HEK293 (cell line): ENCODE results near the gene RAB11FIP5.

ENCODE experiments used
- CTCF ChIA-PET: fragments of 350-600 bp; formaldehyde crosslinking; extraction: SDS; loops from one replicate; lab custom pipeline; 2021; ENCODE audit warnings: antibody characterized with exemption; lab: Yijun Ruan, JAX
- POLR2A ChIA-PET: fragments of 300-600 bp; formaldehyde crosslinking; extraction: SDS; loops from one replicate; lab custom pipeline; 2020; ENCODE audit warnings: antibody characterized with exemption, inconsistent platforms; lab: Yijun Ruan, JAX
- H3K27ac ChIP-seq: fragments of 200-500 bp; sonication (Bioruptor generic); 2 replicates; pipeline ENCODE4 v1.5.1; 2014; ENCODE audit warnings: low read depth, low read length, control low read depth, inconsistent platforms; ENCODE audit errors: extremely low read depth
- H3K36me3 ChIP-seq, 2 experiments: fragments of 200-500 bp in 1 of 2; sonication (Bioruptor generic) in 1 of 2; 1 replicate in 1 of 2; 2 replicates in 1 of 2; pipeline ENCODE4 v1.5.1; 2014 to 2017; ENCODE audit warnings: inconsistent platforms in 2 of 2, low read length in 2 of 2; ENCODE audit not compliant: control insufficient read depth in 2 of 2, insufficient read depth in 1 of 2
- H3K4me1 ChIP-seq: fragments of 200-500 bp; sonication (Bioruptor generic); 2 replicates; pipeline ENCODE4 v1.5.1; 2014; ENCODE audit warnings: mild to moderate bottlenecking, low read length, inconsistent platforms; ENCODE audit not compliant: control insufficient read depth, insufficient read depth
- H3K4me3 ChIP-seq: 2 replicates; pipeline ENCODE4 v1.5.1; 2011; ENCODE audit warnings: low read depth, mild to moderate bottlenecking, control low read depth, low read length, moderate library complexity
- H3K9me3 ChIP-seq: fragments of 200-500 bp; sonication (Bioruptor generic); 2 replicates; pipeline ENCODE4 v1.5.1; 2014; ENCODE audit warnings: low read depth, low read length, inconsistent platforms; ENCODE audit not compliant: control insufficient read depth, insufficient read depth
- BCL11A ChIP-seq: fragments of 450-650 bp; formaldehyde crosslinking; IDR thresholded peaks from 2 replicates; pipeline ENCODE4 v1.5.1; 2016; ENCODE audit warnings: low read depth, missing biosample characterization, missing genetic modification characterization
- IKZF3 ChIP-seq: fragments of 450-650 bp; IDR thresholded peaks from 2 replicates; pipeline ENCODE4 v1.5.0; 2018; ENCODE audit warnings: missing biosample characterization, mild to moderate bottlenecking, missing genetic modification characterization, moderate library complexity
- SALL2 ChIP-seq: fragments of 450-650 bp; formaldehyde crosslinking; IDR thresholded peaks from 2 replicates; pipeline ENCODE4 v1.5.0; 2017; ENCODE audit warnings: missing biosample characterization, mild to moderate bottlenecking, missing genetic modification characterization, borderline replicate concordance
- SP7 ChIP-seq: fragments of 450-650 bp; formaldehyde crosslinking; IDR thresholded peaks from 2 replicates; pipeline ENCODE4 v1.5.1; 2016; ENCODE audit warnings: missing biosample characterization, missing genetic modification characterization
- ZBTB1 ChIP-seq: fragments of 450-650 bp; formaldehyde crosslinking; IDR thresholded peaks from 2 replicates; pipeline ENCODE4 v1.5.1; 2016; ENCODE audit warnings: missing biosample characterization, missing genetic modification characterization
- ZBTB21 ChIP-seq: fragments of 450-650 bp; formaldehyde crosslinking; IDR thresholded peaks from 2 replicates; pipeline ENCODE4 v1.5.1; 2017; ENCODE audit warnings: missing biosample characterization, missing genetic modification characterization
- ZBTB48 ChIP-seq: fragments of 450-650 bp; formaldehyde crosslinking; IDR thresholded peaks from 2 replicates; pipeline ENCODE4 v1.5.1; 2016; ENCODE audit warnings: missing biosample characterization, missing genetic modification characterization
- ZNF114 ChIP-seq: fragments of 450-650 bp; formaldehyde crosslinking; IDR thresholded peaks from 2 replicates; pipeline ENCODE4 v1.5.0; 2017; ENCODE audit warnings: missing biosample characterization, missing genetic modification characterization
- ZNF16 ChIP-seq: fragments of 450-650 bp; formaldehyde crosslinking; IDR thresholded peaks from 2 replicates; pipeline ENCODE4 v1.5.1; 2016; ENCODE audit warnings: low read depth, missing biosample characterization, missing genetic modification characterization
- ZNF174 ChIP-seq: fragments of 450-650 bp; formaldehyde crosslinking; IDR thresholded peaks from 2 replicates; pipeline ENCODE4 v1.5.0; 2017; ENCODE audit warnings: missing biosample characterization, mild to moderate bottlenecking, missing genetic modification characterization
- ZNF24 ChIP-seq: fragments of 450-650 bp; formaldehyde crosslinking; IDR thresholded peaks from 2 replicates; pipeline ENCODE4 v1.5.1; 2016; ENCODE audit warnings: missing biosample characterization, missing genetic modification characterization
- ZNF302 ChIP-seq: fragments of 450-650 bp; formaldehyde crosslinking; IDR thresholded peaks from 2 replicates; pipeline ENCODE4 v1.5.1; 2016; ENCODE audit warnings: missing biosample characterization, missing genetic modification characterization, low read depth
- ZNF311 ChIP-seq: fragments of 450-650 bp; formaldehyde crosslinking; IDR thresholded peaks from 2 replicates; pipeline ENCODE4 v1.5.1; 2017; ENCODE audit warnings: missing biosample characterization, missing genetic modification characterization, borderline replicate concordance
- ZNF341 ChIP-seq: fragments of 450-650 bp; formaldehyde crosslinking; IDR thresholded peaks from 2 replicates; pipeline ENCODE4; 2016; ENCODE audit warnings: low read depth, missing biosample characterization, missing genetic modification characterization
- ZNF354C ChIP-seq: fragments of 450-650 bp; formaldehyde crosslinking; IDR thresholded peaks from 2 replicates; pipeline ENCODE4 v1.5.1; 2016; ENCODE audit warnings: missing biosample characterization, missing genetic modification characterization, low read depth, borderline replicate concordance
- ZNF391 ChIP-seq: fragments of 450-650 bp; formaldehyde crosslinking; IDR thresholded peaks from 2 replicates; pipeline ENCODE4 v1.5.1; 2016; ENCODE audit warnings: low read depth, missing biosample characterization, missing genetic modification characterization, borderline replicate concordance
- ZNF596 ChIP-seq: fragments of 450-650 bp; IDR thresholded peaks from 2 replicates; pipeline ENCODE4 v1.5.0; 2018; ENCODE audit warnings: missing biosample characterization, mild to moderate bottlenecking, missing genetic modification characterization, moderate library complexity
- ZNF610 ChIP-seq: fragments of 450-650 bp; formaldehyde crosslinking; IDR thresholded peaks from 2 replicates; pipeline ENCODE4 v1.5.1; 2016; ENCODE audit warnings: missing biosample characterization, missing genetic modification characterization, borderline replicate concordance
- ZNF670 ChIP-seq: fragments of 450-650 bp; formaldehyde crosslinking; IDR thresholded peaks from 2 replicates; pipeline ENCODE4 v1.5.1; 2016; ENCODE audit warnings: missing biosample characterization, missing genetic modification characterization, low read depth
- ZNF843 ChIP-seq: fragments of 450-650 bp; formaldehyde crosslinking; IDR thresholded peaks from 2 replicates; pipeline ENCODE4 v1.5.1; 2016; ENCODE audit warnings: missing biosample characterization, missing genetic modification characterization
- ZSCAN16 ChIP-seq: fragments of 450-650 bp; formaldehyde crosslinking; IDR thresholded peaks from 2 replicates; pipeline ENCODE4 v1.5.1; 2016; ENCODE audit warnings: missing biosample characterization, missing genetic modification characterization
- TF ChIP-seq, protein P1 (sequence below): fragments of 450-650 bp; formaldehyde crosslinking; IDR thresholded peaks from 2 replicates; pipeline ENCODE4 v1.5.1; 2016; ENCODE audit warnings: missing biosample characterization, missing genetic modification characterization, borderline replicate concordance
- TF ChIP-seq, protein P2 (sequence below): fragments of 450-650 bp; formaldehyde crosslinking; IDR thresholded peaks from 2 replicates; pipeline ENCODE4 v1.5.1; 2016; ENCODE audit warnings: missing biosample characterization, missing genetic modification characterization
- TF ChIP-seq, protein P3 (sequence below): fragments of 450-650 bp; formaldehyde crosslinking; IDR thresholded peaks from 2 replicates; pipeline ENCODE4 v1.5.1; 2016; ENCODE audit warnings: missing biosample characterization, missing genetic modification characterization, low read depth

The RAB11FIP5 gene

DNA sequence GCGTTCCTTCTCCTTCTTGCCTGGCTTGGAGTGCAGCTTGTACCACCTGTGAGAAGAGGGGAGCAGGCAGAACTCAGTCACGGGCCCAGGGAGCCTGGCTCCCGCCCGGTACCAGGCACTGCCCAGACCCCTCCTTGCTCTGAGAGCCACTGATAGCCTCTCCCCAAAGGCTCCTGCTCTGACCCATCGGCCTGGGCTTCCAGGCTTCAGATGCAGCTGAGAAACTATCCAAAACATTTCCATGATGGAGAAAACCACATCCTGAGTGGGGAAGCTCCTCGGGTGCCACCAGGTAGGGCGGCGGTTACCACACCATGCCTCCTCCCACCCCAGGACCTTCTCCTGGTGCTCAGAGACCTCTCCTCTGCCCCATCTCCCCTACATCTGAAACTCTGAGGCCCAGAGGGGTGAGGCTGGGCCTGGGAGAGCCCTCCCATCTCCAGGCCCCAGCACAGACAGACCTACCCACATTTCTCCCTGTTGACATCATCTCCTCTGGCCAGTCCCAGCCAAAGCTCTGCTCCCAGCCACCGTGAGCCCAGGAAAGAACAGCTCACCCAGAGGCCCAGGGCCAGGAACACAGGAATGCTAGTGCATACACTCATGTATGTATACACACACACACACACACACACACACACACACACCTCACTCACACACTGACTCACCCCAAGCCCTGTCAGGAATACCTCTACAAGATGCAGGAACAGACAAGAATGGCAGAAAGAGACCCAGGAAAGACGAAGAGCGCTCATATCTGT is 23.3 kb downstream of the RAB11FIP5 start (continued):
- TF ChIP-seq, protein P1, sequence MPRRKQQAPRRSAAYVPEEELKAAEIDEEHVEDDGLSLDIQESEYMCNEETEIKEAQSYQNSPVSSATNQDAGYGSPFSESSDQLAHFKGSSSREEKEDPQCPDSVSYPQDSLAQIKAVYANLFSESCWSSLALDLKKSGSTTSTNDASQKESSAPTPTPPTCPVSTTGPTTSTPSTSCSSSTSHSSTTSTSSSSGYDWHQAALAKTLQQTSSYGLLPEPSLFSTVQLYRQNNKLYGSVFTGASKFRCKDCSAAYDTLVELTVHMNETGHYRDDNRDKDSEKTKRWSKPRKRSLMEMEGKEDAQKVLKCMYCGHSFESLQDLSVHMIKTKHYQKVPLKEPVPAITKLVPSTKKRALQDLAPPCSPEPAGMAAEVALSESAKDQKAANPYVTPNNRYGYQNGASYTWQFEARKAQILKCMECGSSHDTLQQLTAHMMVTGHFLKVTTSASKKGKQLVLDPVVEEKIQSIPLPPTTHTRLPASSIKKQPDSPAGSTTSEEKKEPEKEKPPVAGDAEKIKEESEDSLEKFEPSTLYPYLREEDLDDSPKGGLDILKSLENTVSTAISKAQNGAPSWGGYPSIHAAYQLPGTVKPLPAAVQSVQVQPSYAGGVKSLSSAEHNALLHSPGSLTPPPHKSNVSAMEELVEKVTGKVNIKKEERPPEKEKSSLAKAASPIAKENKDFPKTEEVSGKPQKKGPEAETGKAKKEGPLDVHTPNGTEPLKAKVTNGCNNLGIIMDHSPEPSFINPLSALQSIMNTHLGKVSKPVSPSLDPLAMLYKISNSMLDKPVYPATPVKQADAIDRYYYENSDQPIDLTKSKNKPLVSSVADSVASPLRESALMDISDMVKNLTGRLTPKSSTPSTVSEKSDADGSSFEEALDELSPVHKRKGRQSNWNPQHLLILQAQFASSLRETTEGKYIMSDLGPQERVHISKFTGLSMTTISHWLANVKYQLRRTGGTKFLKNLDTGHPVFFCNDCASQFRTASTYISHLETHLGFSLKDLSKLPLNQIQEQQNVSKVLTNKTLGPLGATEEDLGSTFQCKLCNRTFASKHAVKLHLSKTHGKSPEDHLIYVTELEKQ (tag by site-specific recombination): no peak
- TF ChIP-seq ZNF341 (tag by site-specific recombination) (no peak), ZNF114 (no peak), ZNF174 (tag by site-specific recombination) (no peak), ZBTB21 (no peak)
- TF ChIP-seq, all 188 proteins: peak for 10

DNA sequence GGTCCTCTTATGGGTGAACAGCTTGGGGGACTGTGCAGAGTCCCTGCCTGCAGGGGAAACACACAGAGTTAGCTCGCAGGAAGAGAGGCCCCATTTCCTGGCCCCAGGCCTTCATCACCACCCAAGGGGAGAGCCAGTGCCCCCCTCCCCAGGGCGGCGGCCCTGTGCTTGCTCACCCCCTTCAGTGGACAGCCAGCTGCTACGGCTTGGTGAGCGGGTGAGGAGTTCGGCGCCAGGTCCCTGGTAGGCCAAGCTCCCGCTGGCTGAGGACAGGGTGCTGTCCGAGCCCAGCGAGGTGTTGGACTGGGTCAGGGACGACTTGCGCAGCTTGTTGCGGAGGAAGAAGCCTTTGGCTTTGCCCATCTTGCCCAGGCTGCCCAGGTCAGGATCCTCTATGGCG is 24.0 kb downstream of the RAB11FIP5 start:
- H3K9me3 ChIP-seq: no peaks in the 10 kb centered on the region
- no peak for TF ChIP-seq ZSCAN16 (tag by site-specific recombination)
- no peak for TF ChIP-seq ZBTB1 (tag by site-specific recombination)
- TF ChIP-seq, all 188 proteins: peak for 0
- Histone ChIP-seq H3K4me3 (no peak overlapping the region), H3K27ac (no peak overlapping the region), H3K4me1 (peaks cover 4% of the 10 kb centered on the region), H3K36me3 (peaks cover 0 to 53% of the 10 kb centered on the region in 2 experiments; a peak in 1 of 3 replicates)
- ChIA-PET CTCF (interaction anchor here (0.9 to 10.0 kb wide), 5 partner anchors 61 to 196 kb away, joined by 3 to 146 read pairs (median 7); no protein-coding TSS in a partner anchor), POLR2A (interaction anchor here (1.2 to 2.4 kb wide), 2 partner anchors 23 to 145 kb away, joined by 5 to 6 read pairs; partner anchors contain the start of genes CCT7 and RAB11FIP5)

DNA sequence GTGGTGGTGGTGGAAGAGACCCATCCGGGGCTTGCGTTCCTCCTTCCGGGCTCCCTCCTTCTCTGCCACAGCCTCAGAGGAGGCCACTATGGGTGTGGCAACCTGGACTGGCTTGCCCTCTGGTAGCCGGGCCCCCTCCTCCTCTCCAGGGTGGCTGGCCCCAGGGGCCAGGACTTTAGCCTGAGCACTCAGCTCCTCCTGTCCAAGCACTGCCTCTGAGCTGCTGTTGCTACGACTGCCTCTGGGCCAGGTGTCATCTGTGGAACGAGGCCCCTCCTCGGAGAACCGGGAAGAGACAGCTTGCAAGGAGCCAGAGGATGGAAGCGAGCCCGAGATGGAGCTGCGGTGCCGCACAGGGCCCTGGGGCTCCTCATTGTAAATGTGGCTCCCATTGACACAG is 24.5 kb downstream of the RAB11FIP5 start:
- TF ChIP-seq SP7 (tag by site-specific recombination) (no peak), ZNF16 (tag by site-specific recombination) (no peak), ZNF391 (tag by site-specific recombination) (no peak), ZNF311 (tag by site-specific recombination) (no peak), ZNF610 (no peak), ZNF843 (no peak), ZBTB48 (tag by site-specific recombination) (no peak), ZNF354C (no peak), ZNF596 (tag by site-specific recombination) (no peak), ZNF670 (tag by site-specific recombination) (no peak), SALL2 (no peak), IKZF3 (tag by site-specific recombination) (no peak), ZNF302 (tag by site-specific recombination) (no peak), ZNF24 (tag by site-specific recombination) (no peak), BCL11A (no peak), ZBTB1 (tag by site-specific recombination) (no peak)
- TF ChIP-seq, protein P2, sequence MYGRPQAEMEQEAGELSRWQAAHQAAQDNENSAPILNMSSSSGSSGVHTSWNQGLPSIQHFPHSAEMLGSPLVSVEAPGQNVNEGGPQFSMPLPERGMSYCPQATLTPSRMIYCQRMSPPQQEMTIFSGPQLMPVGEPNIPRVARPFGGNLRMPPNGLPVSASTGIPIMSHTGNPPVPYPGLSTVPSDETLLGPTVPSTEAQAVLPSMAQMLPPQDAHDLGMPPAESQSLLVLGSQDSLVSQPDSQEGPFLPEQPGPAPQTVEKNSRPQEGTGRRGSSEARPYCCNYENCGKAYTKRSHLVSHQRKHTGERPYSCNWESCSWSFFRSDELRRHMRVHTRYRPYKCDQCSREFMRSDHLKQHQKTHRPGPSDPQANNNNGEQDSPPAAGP (tag by site-specific recombination): no peak
- TF ChIP-seq, protein P3, sequence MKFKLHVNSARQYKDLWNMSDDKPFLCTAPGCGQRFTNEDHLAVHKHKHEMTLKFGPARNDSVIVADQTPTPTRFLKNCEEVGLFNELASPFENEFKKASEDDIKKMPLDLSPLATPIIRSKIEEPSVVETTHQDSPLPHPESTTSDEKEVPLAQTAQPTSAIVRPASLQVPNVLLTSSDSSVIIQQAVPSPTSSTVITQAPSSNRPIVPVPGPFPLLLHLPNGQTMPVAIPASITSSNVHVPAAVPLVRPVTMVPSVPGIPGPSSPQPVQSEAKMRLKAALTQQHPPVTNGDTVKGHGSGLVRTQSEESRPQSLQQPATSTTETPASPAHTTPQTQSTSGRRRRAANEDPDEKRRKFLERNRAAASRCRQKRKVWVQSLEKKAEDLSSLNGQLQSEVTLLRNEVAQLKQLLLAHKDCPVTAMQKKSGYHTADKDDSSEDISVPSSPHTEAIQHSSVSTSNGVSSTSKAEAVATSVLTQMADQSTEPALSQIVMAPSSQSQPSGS (tag by site-specific recombination): no peak
- Histone ChIP-seq H3K9me3 (no peaks in the 10 kb centered on the region), H3K36me3 (peaks cover 0 to 58% of the 10 kb centered on the region in 2 experiments; a peak in 1 of 3 replicates), H3K27ac (no peak overlapping the region), H3K4me3 (no peak overlapping the region), H3K4me1 (peaks cover 4% of the 10 kb centered on the region)
- CTCF ChIA-PET: interaction anchor here (1.1 to 10.0 kb wide), 4 partner anchors 62 to 196 kb away, joined by 5 to 146 read pairs (median 30); no protein-coding TSS in a partner anchor
- POLR2A ChIA-PET: interaction anchor here (2.4 kb wide), 1 partner anchor 24 kb away, joined by 6 read pairs; the partner anchor contains the start of gene RAB11FIP5
